ENCODE results near the gene CTDP1. TPM values are rescaled to one million over a fixed set of nuclear protein-coding genes. Genes with fewer than 3 reads are reported as not detected.

Gene CTDP1
- total RNA-seq, 1 donor from 2014 or later = 14.1 TPM

DNA sequence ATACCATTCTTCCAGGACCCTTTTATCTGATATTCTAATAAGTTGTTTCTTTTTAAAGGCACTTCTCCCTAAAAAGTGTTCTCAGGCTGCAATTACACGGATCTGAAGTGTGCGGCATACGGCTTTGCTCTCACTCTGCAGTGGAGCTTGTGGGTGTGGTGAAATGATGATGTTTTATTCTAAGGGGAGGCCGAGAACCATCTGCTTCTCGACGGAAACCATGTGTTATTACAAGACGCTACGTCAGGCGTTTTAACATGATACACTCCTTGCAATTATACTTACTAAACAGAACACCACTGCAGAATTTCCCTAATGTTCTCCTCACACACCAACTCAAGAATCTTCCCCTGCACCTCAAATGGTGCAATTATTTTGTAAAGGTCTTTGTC is 34.9 kb upstream of the CTDP1 start:
- DNase-seq = peak; percentile 81

- DNase-seq = no peak
These were observed 34.2 kb upstream of the CTDP1 start for GRCh38 chr18:79645291-79645983.

DNA sequence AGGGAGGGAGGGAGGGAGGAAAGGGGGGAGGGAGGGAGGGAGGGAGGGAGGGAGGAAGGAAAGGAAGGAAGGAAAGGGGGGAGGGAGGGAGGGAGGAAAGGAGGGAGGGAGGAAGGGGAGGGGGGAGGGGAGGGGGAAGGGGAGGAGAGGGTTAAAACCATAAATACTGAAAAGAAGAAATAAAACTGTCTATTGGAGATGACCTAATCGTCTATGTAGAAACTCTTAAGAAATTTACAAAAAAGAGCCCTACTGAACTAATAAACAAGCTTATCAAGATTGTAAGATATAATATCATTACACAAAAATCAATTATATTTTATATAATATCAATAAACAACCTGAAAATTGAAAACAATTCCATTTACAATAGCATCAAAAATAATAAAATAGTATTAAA is 32.3 kb upstream of the CTDP1 start:
- no peak for DNase-seq

DNA sequence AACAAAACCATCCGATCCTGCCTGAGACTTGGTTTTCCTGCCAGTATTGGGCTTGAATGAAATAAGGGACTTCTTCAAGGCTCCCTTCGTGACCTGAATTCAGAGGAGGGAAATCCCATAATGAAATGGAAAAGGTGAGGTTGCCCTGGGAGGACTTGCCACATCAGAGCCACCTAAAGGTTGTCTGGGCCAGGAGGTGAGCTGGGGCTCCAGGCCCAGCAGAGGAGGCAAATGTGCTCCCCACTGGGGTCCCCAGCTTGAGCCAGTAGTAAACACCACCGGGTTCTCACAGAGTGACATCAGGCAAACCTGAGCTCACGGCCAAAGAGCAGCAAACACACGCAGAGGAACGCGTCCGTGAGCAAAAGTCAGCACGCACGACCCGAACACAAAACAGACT is 28.6 kb upstream of the CTDP1 start:
- DNase-seq = no peak

DNA sequence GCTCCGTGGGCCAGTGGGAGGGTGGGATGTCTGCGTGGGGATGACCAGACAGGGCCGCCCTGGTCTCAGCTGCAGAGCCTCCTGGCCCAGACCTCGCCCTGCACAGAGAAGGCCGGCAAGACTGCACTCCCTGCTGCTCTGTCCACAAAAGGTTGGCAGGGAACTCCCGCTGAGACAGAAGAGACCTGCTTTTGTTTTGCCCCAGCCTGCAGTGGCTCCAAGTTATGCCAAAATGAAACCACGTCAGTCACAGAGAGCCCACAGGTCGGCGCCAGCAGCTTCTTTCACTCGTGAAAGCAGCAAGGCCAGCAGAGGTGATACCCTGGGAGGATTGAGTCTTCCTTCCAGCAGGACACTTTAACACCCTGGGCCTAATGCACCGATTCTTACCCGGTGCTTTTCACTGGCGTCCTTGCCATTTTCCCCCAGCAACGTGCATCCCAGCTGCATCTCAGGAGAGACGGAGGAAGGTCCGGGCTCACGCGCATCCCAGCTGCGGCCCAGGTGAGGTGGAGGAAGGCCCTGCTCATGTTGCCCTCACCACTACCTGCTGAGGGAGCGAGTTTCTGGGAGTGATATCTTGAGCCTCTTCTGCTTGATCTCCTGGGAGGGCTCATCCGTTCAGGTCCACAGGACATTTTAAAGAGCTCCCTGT is 22.1 kb upstream of the CTDP1 start:
- no peak for DNase-seq

DNA sequence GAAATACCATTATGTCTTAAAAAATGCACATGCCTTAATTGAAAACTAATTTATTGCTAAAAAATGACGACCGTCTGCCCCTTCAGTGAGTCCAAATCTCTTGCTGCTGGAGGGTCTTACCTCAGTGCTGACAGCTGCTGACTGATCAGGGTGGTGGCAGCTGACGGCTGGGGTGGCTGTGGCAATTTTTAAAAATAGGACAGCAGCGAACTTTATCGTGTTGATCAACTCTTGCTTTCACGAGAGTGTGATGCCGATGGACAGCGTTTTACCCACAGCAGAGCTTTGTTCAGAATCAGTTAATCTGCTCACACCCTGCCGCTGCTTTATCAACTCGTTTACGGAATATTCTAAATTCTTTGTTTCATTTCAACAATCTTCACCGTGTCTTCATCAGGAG is 21.2 kb upstream of the CTDP1 start:
- no peak for DNase-seq

- no peak for DNase-seq
These were observed 19.9 kb upstream of the CTDP1 start for GRCh38 chr18:79659733-79660132.

- DNase-seq = no peak
These were observed 17.6 kb upstream of the CTDP1 start for GRCh38 chr18:79662034-79662433.

DNA sequence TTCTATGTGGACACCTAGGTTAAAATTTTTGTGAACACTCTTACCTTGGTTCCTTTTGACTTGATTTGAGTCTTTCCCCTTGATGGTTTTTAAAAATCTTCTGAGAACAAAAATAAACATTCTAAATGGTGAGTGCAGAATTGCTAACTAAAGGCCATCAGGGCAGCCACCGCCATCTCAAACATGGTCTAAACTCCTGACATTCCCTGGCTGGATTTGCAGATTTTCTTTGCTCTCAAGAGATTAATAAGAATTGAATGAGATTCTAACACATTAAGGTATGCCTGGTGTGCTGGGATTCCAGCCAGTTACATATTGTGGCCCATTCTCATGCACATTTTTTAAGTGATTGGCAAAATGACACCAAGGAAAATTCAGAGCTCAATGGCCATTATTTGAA is 17.2 kb upstream of the CTDP1 start:
- DNase-seq = no peak

GRCh38 chr18:79664525-79665125 is 15.0 kb upstream of the CTDP1 start:
- DNase-seq = no peak

DNA sequence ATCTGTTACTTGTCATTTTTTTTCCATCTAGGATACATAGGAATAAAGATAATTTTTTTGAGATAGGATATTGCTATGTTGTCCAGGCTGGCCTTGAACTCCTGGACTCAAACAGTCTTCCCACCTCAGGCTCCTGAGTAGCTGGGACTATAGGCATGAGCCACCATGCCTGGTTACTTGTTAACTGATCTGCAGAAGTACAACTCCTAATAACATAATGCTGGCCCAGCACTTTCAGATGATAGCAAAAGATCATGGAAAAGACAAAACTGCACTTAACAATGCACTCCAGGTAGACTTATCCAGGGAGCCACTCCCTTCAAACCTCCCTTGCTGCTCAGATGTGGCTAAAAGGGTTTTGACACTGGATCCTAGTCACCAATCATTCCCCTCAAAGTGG is 11.4 kb upstream of the CTDP1 start:
- DNase-seq = no peak

- DNase-seq = no peak
These were observed 6.9 kb upstream of the CTDP1 start for GRCh38 chr18:79672490-79673276.

DNA sequence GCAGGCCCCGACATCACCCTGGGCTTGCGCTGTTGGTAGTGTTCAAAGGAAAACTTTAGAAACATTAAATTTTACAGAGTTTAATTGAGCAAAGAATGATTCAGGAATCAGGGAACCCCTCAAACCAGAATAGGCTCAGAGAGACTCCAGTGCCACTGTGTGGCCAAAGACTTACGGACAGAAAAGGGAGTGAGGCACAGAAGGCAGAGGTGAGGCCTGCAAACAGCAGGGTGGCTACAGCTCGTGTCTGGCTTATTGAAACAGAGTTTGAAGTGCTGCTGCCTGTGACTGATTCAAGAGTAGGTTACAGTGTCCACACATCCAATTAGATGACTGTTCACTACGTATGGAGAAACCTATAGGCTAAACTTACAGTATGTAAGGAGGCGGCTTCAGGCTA is 2.4 kb upstream of the CTDP1 start:
- DNase-seq = no peak

DNA sequence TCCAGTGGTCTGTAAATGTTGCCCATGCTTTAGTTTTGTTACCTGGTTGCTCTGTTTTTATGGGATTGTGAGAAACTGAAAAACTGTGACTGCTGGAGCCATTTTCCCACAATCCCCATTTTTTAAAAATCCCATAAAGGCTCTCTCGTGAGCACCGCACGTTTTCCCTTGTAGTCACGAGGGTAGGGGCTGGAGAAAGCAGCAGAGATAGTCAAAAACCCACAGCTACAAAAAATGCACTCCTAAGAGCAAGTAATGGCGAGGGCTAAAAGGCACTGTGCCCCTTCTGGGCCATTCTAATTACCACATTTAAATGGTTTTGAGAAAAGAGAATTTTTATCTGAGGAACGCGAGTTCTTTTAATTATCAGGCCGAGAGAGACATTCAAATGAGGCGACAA is 1.8 kb upstream of the CTDP1 start:
- no peak for DNase-seq

DNA sequence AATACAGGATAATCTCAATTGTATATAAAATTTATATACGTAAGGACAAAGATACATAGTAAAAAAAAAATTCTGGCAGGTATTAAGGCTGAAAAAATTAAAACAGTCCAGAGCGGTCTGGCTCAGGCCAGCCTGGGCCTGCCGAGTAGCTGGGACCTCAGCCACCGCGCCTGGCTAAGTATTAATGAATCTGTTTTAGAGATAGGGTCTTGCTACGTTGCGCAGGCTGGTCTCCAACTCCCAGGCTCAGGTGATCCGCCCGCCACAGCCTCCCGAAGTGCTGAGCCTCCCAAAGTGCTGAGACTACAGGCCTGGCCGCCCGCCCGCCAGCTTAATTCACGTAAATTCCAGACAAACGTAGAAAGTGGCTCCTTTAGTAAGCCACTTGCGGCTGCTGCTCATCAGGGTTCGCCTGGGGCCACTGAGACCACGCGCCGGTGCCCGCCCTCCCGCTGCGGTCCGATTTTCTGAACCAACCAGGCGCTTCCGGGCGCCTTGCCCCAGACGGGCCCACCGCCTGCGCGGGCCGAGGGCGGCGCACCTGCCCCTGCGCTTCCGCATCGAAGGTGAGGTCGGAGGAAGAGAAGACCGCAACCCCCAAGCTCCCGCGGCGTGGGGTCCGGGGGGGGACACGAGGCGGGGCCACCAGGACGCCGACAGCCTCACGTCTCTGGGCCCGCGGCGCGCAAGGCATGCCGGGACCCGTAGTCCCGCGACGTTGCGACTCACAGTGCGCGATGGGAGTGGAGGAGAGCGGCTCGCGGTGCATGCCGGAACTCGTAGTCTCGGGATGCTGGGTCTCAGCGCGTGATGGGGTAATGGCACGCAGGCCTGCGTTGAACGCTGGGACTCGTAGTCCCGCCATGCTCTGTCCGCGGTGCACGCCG is 695 bp upstream of the CTDP1 start:
- peak; percentile 99 for DNase-seq

- DNase-seq = no peak
These were observed 687 bp downstream of the CTDP1 start for GRCh38 chr18:79680100-79680879.

DNA sequence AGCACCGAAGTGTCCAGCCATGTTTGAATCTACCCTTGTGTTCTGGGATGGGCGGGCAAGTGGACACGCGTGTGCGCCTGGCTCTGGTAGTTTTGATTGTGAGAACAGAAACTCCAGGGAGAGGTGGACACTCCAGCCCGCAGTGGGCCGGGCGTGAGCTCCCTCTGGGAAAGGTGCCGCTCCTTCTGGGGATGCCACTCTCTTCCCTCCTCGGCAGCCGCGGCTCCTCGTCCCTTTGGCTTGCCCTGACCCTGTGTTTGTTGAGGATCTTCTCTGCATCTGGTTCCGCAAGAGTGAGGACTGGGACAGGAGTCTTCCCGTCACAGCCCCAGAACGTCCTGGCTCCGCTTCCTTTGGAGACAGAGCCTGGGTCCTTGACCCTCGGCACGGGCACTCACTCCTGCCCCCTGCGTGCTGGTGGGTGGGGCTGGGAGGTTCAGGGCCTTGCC is 1.3 kb downstream of the CTDP1 start:
- DNase-seq = no peak

DNA sequence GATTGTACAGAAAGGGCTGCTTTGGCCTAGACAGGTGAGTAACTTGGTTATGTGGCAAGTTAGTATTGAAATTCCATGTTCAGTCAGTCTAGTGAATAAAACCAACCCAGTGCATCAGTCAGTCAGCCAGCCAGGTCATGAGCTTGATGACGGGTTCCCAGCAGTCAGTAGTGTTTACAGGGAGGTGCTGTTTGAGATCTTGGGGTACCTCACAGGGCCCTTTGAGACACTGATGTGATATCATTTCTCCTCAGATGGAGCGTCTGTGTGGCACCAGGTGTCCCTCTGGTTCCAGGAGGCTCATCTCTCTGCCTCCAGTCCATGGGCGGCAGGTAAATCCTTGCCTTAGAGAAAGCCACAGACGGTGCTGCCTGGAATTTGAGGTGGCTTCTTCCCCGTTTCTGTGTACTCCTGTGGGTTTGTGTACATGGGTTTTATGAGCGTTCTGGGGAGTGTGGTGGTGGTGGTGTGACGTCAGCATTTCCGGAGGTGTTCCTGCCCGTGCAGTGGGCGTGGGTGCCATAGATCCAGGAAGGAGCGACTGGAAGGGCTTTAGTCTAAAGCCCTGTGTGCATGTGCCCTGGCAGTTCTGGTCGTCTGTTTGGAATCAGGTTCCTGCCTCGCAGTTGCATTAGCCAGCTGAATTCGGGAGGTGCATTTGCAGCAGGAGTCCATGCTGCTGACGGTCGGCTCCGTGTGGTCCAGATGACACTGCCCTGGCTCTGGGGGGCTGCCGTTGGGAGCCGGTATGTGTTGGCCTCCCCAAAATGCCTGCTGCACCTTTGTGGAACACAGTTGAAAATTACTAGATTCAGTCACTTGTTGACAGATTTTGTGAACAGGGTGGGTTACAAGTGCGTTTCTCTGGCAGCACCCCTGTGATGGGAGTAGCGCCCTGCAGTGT is 2.1 kb downstream of the CTDP1 start:
- DNase-seq = no peak

DNA sequence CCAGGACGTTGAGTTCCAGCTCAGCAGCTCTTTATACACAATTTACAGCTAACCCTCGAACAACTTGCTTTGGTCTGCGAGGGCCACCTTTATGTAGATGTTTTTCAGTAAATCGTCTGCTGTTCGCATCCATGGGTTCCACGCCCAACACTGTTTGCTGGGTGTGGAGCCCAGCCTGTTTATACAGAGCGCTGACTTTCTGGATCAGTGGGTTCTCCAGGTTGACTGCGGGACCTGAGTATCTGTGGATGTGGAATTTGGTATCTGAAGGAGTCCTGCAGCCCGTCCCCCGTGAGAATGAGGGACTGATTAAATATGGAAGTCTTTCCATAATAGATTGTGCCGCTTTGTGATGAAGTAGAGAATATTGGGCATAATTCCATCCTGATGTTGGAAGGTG is 2.9 kb downstream of the CTDP1 start:
- DNase-seq = no peak

Measured in skin of body (tissue), 2 donors.